Activated CD4-positive, alpha-beta T cell treated with anti-CD3 and anti-CD28 coated beads for 1 hour (primary cell): ENCODE data around the gene OR5H6.
"Not testable (repeated sequence)": the region's sequence is repeated elsewhere in the genome, so short reads cannot be mapped to it uniquely, and the experiment has no call there.

Experiments used
- DNase-seq: peaks from one replicate; pipeline ENCODE4 v3.0.0-alpha.2; 2020

The OR5H6 gene

GRCh38 chr3:98263944-98264343 lies at the start of gene OR5H6:
Gene OR5H6 (plus strand): TSS chr3:98264244. CDS start chr3:98264333, 89 bp downstream.
- no peak for DNase-seq

DNA sequence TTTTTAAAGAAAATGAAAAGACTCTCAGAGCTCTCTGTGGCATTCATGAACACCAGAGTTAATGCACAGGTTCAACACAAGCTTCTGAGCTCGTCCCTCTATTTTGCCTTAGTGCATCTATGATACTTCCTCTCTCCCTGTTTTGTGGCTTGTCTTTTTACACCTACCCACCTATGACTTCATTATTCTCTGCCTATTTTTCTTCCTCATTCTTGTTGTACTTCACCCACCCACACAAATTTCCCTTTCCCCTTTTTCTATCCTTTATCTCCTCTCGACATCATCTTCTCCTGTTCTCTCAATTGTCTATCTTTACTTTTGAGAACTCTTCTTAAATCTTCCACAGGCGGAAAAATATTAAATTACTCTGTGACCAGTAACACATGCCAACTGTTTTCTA lies 49.0 kb upstream of the OR5H6 start:
- no peak for DNase-seq

GRCh38 chr3:98223907-98224672 lies 40.0 kb upstream of the OR5H6 start:
- DNase-seq: no peak

DNA sequence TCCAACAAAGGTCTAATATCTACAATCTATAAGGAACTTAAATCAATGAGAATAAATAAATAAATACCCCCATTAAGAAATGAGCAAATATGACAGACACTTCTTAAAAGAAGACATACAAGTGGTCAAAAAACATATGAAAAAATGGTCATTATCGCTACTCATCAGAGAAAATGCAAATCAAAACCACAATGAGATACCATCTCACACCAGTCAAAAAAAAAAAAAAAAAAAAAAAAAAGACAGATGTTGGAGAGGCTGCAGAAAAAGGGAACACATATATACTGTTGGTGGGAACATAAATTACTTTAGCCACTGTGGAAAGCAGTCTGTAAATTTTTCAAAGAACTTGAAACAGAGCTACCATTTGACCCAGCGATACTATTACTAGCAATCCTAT lies 31.6 kb upstream of the OR5H6 start:
- no peak for DNase-seq

- no peak for DNase-seq
Observed at GRCh38 chr3:98233468-98233867, 30.6 kb upstream of the OR5H6 start.

DNA sequence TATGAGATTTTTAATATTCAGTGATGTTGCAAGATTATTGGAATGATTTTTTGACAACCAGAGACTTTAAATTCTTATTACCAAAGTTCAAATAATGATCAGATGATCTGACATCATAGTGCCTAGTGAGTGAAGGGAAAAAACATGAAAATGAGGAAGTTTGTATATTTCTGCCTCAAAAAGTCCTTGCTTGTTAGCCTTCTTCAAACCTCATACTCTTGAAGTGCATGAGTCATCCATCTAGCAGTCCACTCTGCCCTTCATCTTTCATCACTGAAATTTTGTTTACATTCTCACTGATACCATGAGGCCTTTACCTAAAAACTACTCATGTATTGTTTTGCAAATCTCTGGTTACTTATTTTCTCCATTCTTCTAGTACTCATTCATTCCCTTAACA lies 23.9 kb upstream of the OR5H6 start:
- DNase-seq: no peak

DNA sequence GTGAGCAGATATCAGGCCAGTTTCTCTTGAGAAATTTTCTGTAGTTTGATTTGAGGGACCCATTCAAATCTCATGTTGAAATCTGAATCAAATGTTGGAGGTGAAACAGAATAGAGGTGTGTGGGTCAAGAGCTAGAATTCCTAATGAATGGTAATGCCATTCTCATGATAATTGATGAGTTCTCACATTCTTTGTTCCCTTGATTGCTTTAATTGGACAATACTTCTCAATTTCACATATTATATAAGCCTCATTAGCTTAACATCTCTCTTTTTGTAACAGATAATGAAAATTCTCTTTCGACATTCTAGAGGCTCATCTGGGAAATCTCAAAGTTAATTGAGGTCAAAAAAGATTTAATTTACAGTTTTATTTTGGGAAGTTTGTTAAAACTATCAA lies 21.9 kb upstream of the OR5H6 start:
- no peak for DNase-seq

- no peak for DNase-seq
Observed at GRCh38 chr3:98243843-98244242, 20.2 kb upstream of the OR5H6 start.

DNA sequence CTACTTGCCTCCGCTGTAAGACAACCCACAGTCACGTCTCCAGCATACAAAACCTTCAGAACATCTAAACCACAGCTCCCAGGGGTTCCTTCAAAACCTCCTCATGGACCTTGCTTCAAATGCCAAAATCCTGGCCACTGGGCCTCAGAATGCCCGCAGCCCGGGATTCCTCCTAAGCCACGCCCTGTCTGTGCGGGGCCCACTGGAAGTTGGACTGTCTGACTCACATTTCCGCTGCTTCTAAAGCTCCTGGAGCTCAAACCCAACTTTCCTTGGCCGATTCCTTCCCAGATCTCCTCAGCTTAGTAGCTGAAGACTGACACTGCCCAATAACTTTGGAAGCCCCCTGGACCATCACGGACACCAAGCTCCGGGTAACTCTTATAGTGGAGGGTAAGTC lies 17.9 kb upstream of the OR5H6 start:
- DNase-seq: no peak

GRCh38 chr3:98256026-98256425 lies 8.0 kb upstream of the OR5H6 start:
- not testable (repeated sequence) for DNase-seq

GRCh38 chr3:98259707-98260106 lies 4.3 kb upstream of the OR5H6 start:
- DNase-seq: no peak

DNA sequence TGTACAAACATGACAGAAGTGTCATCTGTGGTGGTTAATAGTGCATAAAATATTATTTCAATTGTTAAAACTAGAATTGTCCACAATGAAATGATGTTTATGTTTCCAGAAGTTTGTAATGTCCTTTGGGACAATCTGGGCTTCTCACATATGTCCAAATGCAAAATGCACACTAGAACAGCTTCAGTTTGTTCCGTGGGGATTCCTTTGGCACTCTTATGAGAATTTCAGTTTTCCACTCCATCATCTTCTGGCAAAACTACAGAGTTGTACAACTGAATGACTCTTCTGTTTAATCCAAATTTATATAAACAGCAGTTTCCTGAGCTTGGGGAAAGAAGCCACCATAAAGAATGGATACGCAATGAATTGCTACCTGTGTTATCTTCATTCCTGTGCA lies 2.0 kb upstream of the OR5H6 start:
- no peak for DNase-seq

GRCh38 chr3:98269846-98270245 lies 5.8 kb downstream of the OR5H6 start:
- DNase-seq: no peak

GRCh38 chr3:98272126-98272525 lies 8.1 kb downstream of the OR5H6 start:
- no peak for DNase-seq

DNA sequence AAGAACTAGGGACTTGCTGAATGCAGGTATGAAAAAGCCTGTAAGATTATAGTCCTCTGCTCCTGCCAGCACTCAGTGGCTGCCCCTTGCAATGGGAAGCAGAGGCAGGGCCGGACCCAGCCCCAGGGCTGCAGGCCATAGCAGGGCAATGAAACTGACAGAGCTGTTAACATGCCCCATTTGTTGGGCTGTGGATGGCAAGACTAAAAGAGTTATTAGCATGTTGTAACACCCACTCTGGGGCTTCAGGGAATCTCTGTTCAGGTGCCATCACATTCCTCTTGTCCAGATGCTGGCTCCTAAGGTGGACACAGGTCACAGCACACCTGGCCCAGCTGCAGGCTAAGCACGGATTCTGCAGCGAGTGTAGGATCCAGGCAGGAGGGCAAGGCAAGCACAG lies 10.9 kb downstream of the OR5H6 start:
- no peak for DNase-seq

- no peak for DNase-seq
Observed at GRCh38 chr3:98282205-98282604, 18.2 kb downstream of the OR5H6 start, which contains the start of gene OR5H2. Gene OR5H2 (plus strand): TSS chr3:98282505. CDS start chr3:98282903, 398 bp downstream.

DNA sequence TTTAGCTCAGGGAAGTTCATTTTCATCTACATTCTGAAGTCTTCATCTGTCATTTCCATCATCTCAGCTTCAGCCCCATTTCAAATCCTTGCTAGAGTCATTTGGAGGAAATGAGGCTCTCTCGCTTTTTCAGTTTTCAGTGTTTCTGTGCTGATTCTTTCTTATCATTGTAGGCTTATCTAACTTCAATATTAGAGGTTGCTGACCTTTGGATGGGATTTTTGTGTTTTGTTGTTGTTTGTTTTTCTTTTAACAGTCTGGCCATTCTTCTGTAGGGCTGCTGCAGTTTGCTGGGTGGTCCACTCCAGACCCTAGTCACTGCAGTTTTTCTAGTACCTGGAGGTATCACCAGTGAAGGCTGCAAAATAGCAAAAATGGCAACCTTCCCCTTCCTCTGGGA lies 26.9 kb downstream of the OR5H6 start:
- no peak for DNase-seq

DNA sequence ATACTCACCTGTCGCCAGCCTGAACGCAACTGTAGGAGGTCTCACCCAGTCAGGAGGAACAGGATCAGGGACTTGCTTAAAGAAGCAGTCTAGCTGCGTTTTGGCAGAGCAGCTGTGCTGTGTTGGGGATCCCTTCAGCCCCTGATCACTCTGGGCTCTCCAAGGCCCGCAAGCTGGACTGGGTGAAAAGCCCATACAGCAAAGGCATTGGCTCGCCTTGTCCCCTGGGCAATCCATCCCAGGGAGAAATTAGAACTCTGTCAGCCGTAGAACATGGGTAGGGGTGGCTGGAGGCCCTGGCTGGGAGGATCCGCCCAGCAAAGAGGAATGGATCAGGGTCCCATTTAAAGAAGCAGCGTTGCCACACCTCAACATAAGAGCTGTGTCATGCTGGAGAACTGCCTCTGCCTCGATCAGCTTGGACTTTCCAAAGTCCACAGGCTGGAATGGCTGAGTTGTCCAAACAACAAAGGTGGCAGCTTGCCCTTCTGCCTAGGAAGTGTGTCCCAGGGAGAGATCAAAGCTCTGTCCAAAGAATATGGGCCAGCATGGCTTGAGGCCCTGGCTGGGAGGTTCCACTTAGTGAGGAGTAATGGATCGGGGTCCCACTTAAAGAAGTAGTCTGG lies 27.4 kb downstream of the OR5H6 start:
- no peak for DNase-seq
